Measurements from ENCODE around the gene SMTNL2. TPM values are rescaled to one million over a fixed set of nuclear protein-coding genes. Genes with fewer than 3 reads are reported as not detected.

The SMTNL2 gene
- total and polyA plus RNA-seq, 2 experiments from 2014 or later: 41.5 to 106 TPM

DNA sequence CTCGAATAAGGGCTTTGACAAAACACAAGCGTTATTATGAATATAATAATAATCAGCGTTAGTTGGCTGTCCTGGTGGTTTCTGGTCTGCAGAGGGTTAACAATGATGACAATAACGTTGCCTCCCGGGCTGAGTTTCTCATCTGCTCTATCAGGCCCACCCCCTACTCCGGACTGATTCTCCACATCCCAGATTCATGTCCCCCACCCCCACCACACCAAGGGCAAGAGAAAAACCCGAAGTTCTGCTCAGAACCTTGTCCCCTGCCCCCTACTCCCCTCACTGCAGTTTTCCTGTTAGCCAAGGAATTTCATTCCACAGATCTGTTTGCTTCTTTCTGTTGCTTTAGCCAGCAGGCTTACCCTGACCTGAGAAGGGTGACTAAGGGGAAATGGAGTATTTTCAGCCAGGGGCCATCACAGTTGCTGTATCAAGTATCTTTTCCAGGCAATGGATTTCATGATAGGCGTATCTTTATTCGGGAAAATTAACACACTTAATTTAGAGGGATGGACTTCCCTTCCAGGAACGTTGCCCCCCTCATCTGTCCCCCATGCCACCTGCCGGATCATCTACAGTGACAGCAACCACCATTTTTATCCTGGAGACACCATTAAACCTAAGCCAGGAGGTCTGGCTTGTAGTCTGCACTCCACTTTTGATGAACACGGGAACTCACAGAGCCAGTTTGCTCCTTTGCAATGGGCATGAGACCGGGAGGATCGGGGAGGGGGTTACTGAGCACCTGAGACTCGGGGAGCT lies 33.4 kb downstream of the SMTNL2 start:
- no peak for DNase-seq (ENCODE audit: low spot score)
- Histone ChIP-seq H2AFZ (no peak overlapping the region), H3K9me2 (replicated peaks; ENCODE audit: insufficient read depth) (no peaks in the 10 kb centered on the region), H3K79me2 (peaks cover 23% of the 10 kb centered on the region), H3K9me3 (ENCODE audit: low read depth) (no peaks in the 10 kb centered on the region), H3K27ac (no peak overlapping the region), H3K27me3 (no peaks in the 10 kb centered on the region), H3K4me3 (no peak overlapping the region), H3K4me1 (ENCODE audit: insufficient read depth) (no peaks in the 10 kb centered on the region), H3K36me3 (replicated peaks; ENCODE audit: insufficient read depth, low read depth) (no peaks in the 10 kb centered on the region), H3K4me2 (no peak overlapping the region), H4K20me1 (ENCODE audit: insufficient read depth, poor library complexity, severe bottlenecking) (no peaks in the 10 kb centered on the region)
- TF ChIP-seq, protein P1, sequence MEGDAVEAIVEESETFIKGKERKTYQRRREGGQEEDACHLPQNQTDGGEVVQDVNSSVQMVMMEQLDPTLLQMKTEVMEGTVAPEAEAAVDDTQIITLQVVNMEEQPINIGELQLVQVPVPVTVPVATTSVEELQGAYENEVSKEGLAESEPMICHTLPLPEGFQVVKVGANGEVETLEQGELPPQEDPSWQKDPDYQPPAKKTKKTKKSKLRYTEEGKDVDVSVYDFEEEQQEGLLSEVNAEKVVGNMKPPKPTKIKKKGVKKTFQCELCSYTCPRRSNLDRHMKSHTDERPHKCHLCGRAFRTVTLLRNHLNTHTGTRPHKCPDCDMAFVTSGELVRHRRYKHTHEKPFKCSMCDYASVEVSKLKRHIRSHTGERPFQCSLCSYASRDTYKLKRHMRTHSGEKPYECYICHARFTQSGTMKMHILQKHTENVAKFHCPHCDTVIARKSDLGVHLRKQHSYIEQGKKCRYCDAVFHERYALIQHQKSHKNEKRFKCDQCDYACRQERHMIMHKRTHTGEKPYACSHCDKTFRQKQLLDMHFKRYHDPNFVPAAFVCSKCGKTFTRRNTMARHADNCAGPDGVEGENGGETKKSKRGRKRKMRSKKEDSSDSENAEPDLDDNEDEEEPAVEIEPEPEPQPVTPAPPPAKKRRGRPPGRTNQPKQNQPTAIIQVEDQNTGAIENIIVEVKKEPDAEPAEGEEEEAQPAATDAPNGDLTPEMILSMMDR (IDR thresholded peaks at IDR 0.05; ENCODE audit: poor library complexity): no peak
- TF ChIP-seq EZH2 (IDR thresholded peaks at IDR 0.05; ENCODE audit: borderline replicate concordance) (no peak), EZH2phosphoT487 (IDR thresholded peaks at IDR 0.05; ENCODE audit: low read depth, severe bottlenecking, unreplicated experiment) (no peak)
- WGBS (ENCODE audit: low lambda C conversion rate, missing lambda C conversion rate): 57% methylated on average over 15 of the region's 15 CpGs

DNA sequence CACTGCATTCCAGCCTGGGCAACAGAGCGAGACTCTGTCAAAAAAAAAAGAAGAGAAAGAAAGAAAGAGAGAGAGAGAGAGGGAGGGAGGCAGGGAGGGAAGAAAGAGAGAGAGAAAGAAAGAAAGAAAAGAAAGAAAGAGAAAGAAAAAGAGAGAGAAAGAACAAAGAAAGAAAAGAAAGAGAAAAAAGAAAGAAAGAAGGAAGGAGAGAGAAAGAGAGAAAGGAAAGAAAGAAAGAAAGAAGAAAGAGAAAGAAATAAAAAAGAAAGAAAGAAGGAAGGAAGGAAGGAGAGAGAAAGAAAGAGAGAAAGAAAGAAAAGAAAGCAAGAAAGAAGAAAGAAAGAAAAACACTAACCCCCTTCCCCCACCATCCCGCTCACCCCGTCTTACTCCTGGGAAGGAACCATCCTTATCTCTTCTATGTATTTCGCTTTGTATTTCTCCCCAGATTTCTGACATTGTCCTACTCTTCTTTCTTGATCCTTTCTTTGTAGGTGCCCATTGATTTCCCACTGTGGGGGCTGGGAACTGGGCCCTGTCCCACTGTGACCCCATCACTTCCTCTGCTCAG lies 36.3 kb downstream of the SMTNL2 start:
- no peak overlapping the region for H3K4me3 ChIP-seq
- H3K4me1 ChIP-seq (ENCODE audit: insufficient read depth): peaks cover 10% of the 10 kb centered on the region
- TF ChIP-seq EZH2 (IDR thresholded peaks at IDR 0.05; ENCODE audit: borderline replicate concordance): no peak
- TF ChIP-seq EZH2phosphoT487 (IDR thresholded peaks at IDR 0.05; ENCODE audit: low read depth, severe bottlenecking, unreplicated experiment): no peak
- TF ChIP-seq, protein P1 (IDR thresholded peaks at IDR 0.05; ENCODE audit: poor library complexity): no peak
- no peak overlapping the region for H3K27ac ChIP-seq
- H3K27me3 ChIP-seq: no peaks in the 10 kb centered on the region
- H4K20me1 ChIP-seq (ENCODE audit: insufficient read depth, poor library complexity, severe bottlenecking): no peaks in the 10 kb centered on the region
- H3K4me2 ChIP-seq: no peak overlapping the region
- no peaks in the 10 kb centered on the region for H3K9me2 ChIP-seq (replicated peaks; ENCODE audit: insufficient read depth)
- H3K36me3 ChIP-seq (replicated peaks; ENCODE audit: insufficient read depth, low read depth): no peaks in the 10 kb centered on the region
- no peak for DNase-seq (ENCODE audit: low spot score)
- H3K79me2 ChIP-seq: peaks cover 2% of the 10 kb centered on the region
- no peak overlapping the region for H2AFZ ChIP-seq
- 95% methylated on average over 4 of the region's 4 CpGs for WGBS (ENCODE audit: low lambda C conversion rate, missing lambda C conversion rate)
- H3K9me3 ChIP-seq (ENCODE audit: low read depth): no peaks in the 10 kb centered on the region

DNA sequence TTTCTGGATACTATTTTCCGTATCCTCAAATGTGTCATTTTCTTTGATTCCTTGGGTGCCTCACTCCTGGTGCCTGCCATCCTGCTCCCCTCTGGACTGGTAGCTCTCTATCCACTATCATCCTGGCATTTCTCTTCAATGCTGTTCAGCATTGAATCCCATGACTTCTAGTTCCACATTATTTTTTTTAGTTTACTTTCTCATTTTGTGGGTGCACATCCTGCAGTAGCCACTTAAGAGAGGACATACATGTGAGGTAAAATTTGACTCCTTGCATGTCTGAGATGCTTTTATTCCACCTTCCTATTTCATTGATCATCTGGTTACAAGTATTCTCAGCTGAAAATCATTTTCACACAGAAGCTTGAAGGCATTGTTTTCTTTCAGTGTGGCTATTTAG lies 38.0 kb downstream of the SMTNL2 start:
- Histone ChIP-seq H3K4me1 (ENCODE audit: insufficient read depth) (peaks cover 12% of the 10 kb centered on the region), H3K27ac (no peak overlapping the region), H2AFZ (no peak overlapping the region), H3K9me2 (replicated peaks; ENCODE audit: insufficient read depth) (no peaks in the 10 kb centered on the region), H3K9me3 (ENCODE audit: low read depth) (no peaks in the 10 kb centered on the region), H3K27me3 (no peaks in the 10 kb centered on the region), H3K79me2 (no peaks in the 10 kb centered on the region), H4K20me1 (ENCODE audit: insufficient read depth, poor library complexity, severe bottlenecking) (no peaks in the 10 kb centered on the region), H3K36me3 (replicated peaks; ENCODE audit: insufficient read depth, low read depth) (no peaks in the 10 kb centered on the region), H3K4me3 (no peak overlapping the region), H3K4me2 (no peak overlapping the region)
- TF ChIP-seq, protein P1 (IDR thresholded peaks at IDR 0.05; ENCODE audit: poor library complexity): no peak
- TF ChIP-seq EZH2phosphoT487 (IDR thresholded peaks at IDR 0.05; ENCODE audit: low read depth, severe bottlenecking, unreplicated experiment) (no peak), EZH2 (IDR thresholded peaks at IDR 0.05; ENCODE audit: borderline replicate concordance) (no peak)
- WGBS (ENCODE audit: low lambda C conversion rate, missing lambda C conversion rate): 96% methylated on average over 1 of the region's 1 CpG
- DNase-seq (ENCODE audit: low spot score): no peak
